ENCODE data around the gene OSTN. TPM values are rescaled to one million over a fixed set of nuclear protein-coding genes. Genes with fewer than 3 reads are reported as not detected.

OSTN gene
- total and polyA plus RNA-seq, 2 of the 13 experiments (the other 11 are each of a cell fraction or from before 2014, with no cell fraction given), result not detected

DNA sequence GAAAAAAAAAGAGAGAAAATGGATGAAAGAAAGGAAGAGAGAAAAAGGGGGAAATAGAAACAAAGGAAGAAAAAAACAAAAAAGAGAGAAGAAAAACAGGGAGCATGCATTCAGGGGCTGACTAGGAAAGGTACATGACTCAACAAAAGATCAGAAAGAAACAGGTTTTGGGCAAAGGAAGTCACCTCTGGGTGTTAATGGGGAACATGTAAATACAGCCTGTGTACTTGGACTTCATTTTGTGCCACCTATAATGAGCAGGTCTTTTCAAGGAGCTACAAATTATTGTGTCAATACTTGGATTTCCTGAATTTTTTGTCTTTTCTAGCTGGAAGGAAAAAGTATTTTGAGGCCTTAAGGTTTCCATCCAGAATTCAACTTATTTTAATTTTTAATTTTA lies 76.7 kb downstream of the OSTN start:
- Histone ChIP-seq H3K27me3 (ENCODE audit: control insufficient read depth in 1 of 2, insufficient read depth in 2 of 2, low read length in 2 of 2) (no peaks in the 10 kb centered on the region), H3K36me3 (replicated peaks in 1 of 2; ENCODE audit: control insufficient read depth in 1 of 2, insufficient read depth in 2 of 2, low read length in 2 of 2) (no peaks in the 10 kb centered on the region), H3K4me2 (ENCODE audit: low read depth, low read length) (no peak overlapping the region), H3K79me2 (ENCODE audit: insufficient read depth, low read length) (no peaks in the 10 kb centered on the region), H3K4me1 (ENCODE audit: insufficient read depth, low read length) (no peaks in the 10 kb centered on the region), H3K27ac (ENCODE audit: extremely low read length, insufficient read depth, low read length) (no peak overlapping the region), H3K9me3 (ENCODE audit: low read length) (no peaks in the 10 kb centered on the region), H3K9ac (ENCODE audit: insufficient read depth, low read depth, low read length) (no peak overlapping the region), H2AFZ (ENCODE audit: low read length) (no peak overlapping the region), H4K20me1 (ENCODE audit: insufficient read depth, low read length) (no peaks in the 10 kb centered on the region), H3K4me3 (replicated peaks in 1 of 3; ENCODE audit: insufficient read depth in 1 of 3, low read depth in 2 of 3, low read length in 3 of 3) (no peak overlapping the region)
- ATAC-seq, result no peak
- ChIA-PET CTCF (ENCODE audit: low intra/inter-chr PET ratio, low total read pairs) (no interaction called here), POLR2A (no interaction called here)
- no peak for DNase-seq (ENCODE audit: low spot score)
- no peak for FAIRE-seq
- intact Hi-C loops (cut with micrococcal nuclease; ENCODE audit: unreplicated experiment), result no loop called here
- BruUV-seq (replicated peaks), result no TSS peak
- in situ Hi-C loops (cut with HindIII; ENCODE audit: extremely low pct_ligation_motif_present, low pct_unique_long_range_greater_than_20kb), result no loop called here
- TF ChIP-seq HNRNPL (IDR thresholded peaks at IDR 0.05; ENCODE audit: low read depth, low read length) (no peak), RBM22 (optimal IDR thresholded peaks at IDR 0.05; ENCODE audit: low read length) (no peak), SMARCE1 (IDR thresholded peaks at IDR 0.05; ENCODE audit: borderline replicate concordance) (no peak), ZNF720 (CRISPR knock-in tag; IDR thresholded peaks at IDR 0.05) (no peak), ZMAT3 (CRISPR knock-in tag; conservative IDR thresholded peaks at IDR 0.05) (no peak), GZF1 (CRISPR knock-in tag; IDR thresholded peaks at IDR 0.05) (no peak), RAD21 (CRISPR knock-in tag; IDR thresholded peaks at IDR 0.05) (no peak), ZNF256 (CRISPR knock-in tag; conservative IDR thresholded peaks at IDR 0.05) (no peak), MED8 (CRISPR knock-in tag; IDR thresholded peaks at IDR 0.05; ENCODE audit: insufficient replicate concordance) (no peak), NFATC3 (CRISPR knock-in tag; IDR thresholded peaks at IDR 0.05) (no peak)
- TF ChIP-seq, protein P1, sequence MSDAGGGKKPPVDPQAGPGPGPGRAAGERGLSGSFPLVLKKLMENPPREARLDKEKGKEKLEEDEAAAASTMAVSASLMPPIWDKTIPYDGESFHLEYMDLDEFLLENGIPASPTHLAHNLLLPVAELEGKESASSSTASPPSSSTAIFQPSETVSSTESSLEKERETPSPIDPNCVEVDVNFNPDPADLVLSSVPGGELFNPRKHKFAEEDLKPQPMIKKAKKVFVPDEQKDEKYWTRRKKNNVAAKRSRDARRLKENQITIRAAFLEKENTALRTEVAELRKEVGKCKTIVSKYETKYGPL (CRISPR knock-in tag; IDR thresholded peaks at IDR 0.05), result no peak
- TF ChIP-seq, protein P2, sequence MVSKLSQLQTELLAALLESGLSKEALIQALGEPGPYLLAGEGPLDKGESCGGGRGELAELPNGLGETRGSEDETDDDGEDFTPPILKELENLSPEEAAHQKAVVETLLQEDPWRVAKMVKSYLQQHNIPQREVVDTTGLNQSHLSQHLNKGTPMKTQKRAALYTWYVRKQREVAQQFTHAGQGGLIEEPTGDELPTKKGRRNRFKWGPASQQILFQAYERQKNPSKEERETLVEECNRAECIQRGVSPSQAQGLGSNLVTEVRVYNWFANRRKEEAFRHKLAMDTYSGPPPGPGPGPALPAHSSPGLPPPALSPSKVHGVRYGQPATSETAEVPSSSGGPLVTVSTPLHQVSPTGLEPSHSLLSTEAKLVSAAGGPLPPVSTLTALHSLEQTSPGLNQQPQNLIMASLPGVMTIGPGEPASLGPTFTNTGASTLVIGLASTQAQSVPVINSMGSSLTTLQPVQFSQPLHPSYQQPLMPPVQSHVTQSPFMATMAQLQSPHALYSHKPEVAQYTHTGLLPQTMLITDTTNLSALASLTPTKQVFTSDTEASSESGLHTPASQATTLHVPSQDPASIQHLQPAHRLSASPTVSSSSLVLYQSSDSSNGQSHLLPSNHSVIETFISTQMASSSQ (IDR thresholded peaks at IDR 0.05; ENCODE audit: low read depth), result no peak
- TF ChIP-seq, protein P2 (CRISPR knock-in tag; IDR thresholded peaks at IDR 0.05; ENCODE audit: borderline replicate concordance), result no peak
- TF ChIP-seq, protein P3, sequence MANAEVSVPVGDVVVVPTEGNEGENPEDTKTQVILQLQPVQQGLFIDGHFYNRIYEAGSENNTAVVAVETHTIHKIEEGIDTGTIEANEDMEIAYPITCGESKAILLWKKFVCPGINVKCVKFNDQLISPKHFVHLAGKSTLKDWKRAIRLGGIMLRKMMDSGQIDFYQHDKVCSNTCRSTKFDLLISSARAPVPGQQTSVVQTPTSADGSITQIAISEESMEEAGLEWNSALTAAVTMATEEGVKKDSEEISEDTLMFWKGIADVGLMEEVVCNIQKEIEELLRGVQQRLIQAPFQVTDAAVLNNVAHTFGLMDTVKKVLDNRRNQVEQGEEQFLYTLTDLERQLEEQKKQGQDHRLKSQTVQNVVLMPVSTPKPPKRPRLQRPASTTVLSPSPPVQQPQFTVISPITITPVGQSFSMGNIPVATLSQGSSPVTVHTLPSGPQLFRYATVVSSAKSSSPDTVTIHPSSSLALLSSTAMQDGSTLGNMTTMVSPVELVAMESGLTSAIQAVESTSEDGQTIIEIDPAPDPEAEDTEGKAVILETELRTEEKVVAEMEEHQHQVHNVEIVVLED (CRISPR knock-in tag; IDR thresholded peaks at IDR 0.05; ENCODE audit: borderline replicate concordance), result no peak
- TF ChIP-seq, protein P4, sequence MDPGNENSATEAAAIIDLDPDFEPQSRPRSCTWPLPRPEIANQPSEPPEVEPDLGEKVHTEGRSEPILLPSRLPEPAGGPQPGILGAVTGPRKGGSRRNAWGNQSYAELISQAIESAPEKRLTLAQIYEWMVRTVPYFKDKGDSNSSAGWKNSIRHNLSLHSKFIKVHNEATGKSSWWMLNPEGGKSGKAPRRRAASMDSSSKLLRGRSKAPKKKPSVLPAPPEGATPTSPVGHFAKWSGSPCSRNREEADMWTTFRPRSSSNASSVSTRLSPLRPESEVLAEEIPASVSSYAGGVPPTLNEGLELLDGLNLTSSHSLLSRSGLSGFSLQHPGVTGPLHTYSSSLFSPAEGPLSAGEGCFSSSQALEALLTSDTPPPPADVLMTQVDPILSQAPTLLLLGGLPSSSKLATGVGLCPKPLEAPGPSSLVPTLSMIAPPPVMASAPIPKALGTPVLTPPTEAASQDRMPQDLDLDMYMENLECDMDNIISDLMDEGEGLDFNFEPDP (CRISPR knock-in tag; conservative IDR thresholded peaks at IDR 0.05), result no peak
- TF ChIP-seq, protein P5, sequence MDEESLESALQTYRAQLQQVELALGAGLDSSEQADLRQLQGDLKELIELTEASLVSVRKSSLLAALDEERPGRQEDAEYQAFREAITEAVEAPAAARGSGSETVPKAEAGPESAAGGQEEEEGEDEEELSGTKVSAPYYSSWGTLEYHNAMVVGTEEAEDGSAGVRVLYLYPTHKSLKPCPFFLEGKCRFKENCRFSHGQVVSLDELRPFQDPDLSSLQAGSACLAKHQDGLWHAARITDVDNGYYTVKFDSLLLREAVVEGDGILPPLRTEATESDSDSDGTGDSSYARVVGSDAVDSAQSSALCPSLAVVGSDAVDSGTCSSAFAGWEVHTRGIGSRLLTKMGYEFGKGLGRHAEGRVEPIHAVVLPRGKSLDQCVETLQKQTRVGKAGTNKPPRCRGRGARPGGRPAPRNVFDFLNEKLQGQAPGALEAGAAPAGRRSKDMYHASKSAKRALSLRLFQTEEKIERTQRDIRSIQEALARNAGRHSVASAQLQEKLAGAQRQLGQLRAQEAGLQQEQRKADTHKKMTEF (CRISPR knock-in tag; IDR thresholded peaks at IDR 0.05), result no peak

All from HepG2 (cell line).